H54 (cell line): ENCODE measurements around the gene FRYL.

Source experiments
- DNase-seq: peaks from one replicate; pipeline ENCODE4 v3.0.0; 2011; ENCODE audit warnings: low spot score, mixed read lengths; ENCODE audit not compliant: insufficient read length
- FAIRE-seq: peaks from 3 replicates; lab custom pipeline; 2011; peaks lifted over from hg19 to GRCh38; lab: Jason Lieb, UNC
- POLR2A ChIP-seq: IDR thresholded peaks from 2 replicates; pipeline ENCODE4 v1.6.1; 2011; ENCODE audit warnings: low read depth, mild to moderate bottlenecking, low read length

The FRYL gene

GRCh38 chr4:48796927-48797679 is 17.0 kb upstream of the FRYL start:
- TF ChIP-seq POLR2A, result no peak
- DNase-seq (no peak), FAIRE-seq (no peak)

- FAIRE-seq (no peak), DNase-seq (no peak)
- TF ChIP-seq POLR2A, result no peak
Measured at GRCh38 chr4:48796191-48796926, 16.3 kb upstream of the FRYL start.

- TF ChIP-seq POLR2A, result no peak
- no peak for FAIRE-seq
- no peak for DNase-seq
Measured at GRCh38 chr4:48795108-48795507, 15.0 kb upstream of the FRYL start.

GRCh38 chr4:48792348-48793006 is 12.4 kb upstream of the FRYL start:
- FAIRE-seq (no peak), DNase-seq (no peak)
- TF ChIP-seq POLR2A, result no peak

GRCh38 chr4:48791313-48791712 is 11.2 kb upstream of the FRYL start:
- TF ChIP-seq POLR2A, result no peak
- no peak for FAIRE-seq
- no peak for DNase-seq

GRCh38 chr4:48790561-48790960 is 10.5 kb upstream of the FRYL start:
- DNase-seq (no peak), FAIRE-seq (no peak)
- TF ChIP-seq POLR2A, result no peak

- TF ChIP-seq POLR2A, result no peak
- no peak for FAIRE-seq
- DNase-seq, result no peak
Measured at GRCh38 chr4:48787056-48787455, 7.0 kb upstream of the FRYL start.

GRCh38 chr4:48786549-48786948 is 6.5 kb upstream of the FRYL start:
- DNase-seq (no peak), FAIRE-seq (no peak)
- no peak for TF ChIP-seq POLR2A

- FAIRE-seq (no peak), DNase-seq (no peak)
- no peak for TF ChIP-seq POLR2A
Measured at GRCh38 chr4:48785302-48785701, 5.2 kb upstream of the FRYL start.

GRCh38 chr4:48781968-48782367 is 1.9 kb upstream of the FRYL start:
- no peak for TF ChIP-seq POLR2A
- no peak for DNase-seq
- FAIRE-seq, result no peak

- TF ChIP-seq POLR2A, result no peak
- no peak for DNase-seq
- FAIRE-seq, result no peak
Measured at GRCh38 chr4:48780865-48781214, 761 bp upstream of the FRYL start.

- DNase-seq (peak; percentile 12), FAIRE-seq (no peak)
- TF ChIP-seq POLR2A, result peak; percentile 22
Measured at GRCh38 chr4:48779095-48779997, 733 bp downstream of the FRYL start.

- DNase-seq, result peak; percentile 13
- TF ChIP-seq POLR2A, result no peak
- FAIRE-seq, result no peak
Measured at GRCh38 chr4:48778431-48779094, 1.5 kb downstream of the FRYL start.
